ENCODE measurements around the gene PGF.

GRCh38 chr14:74934476-74935359, 20.7 kb downstream of the PGF start:
- TF ChIP-seq ZBTB40 (IDR thresholded peaks at IDR 0.05), result no peak
- TF ChIP-seq ZBTB40 (CRISPR knock-in tag; IDR thresholded peaks at IDR 0.05), result no peak
- no peak for TF ChIP-seq EP300 (IDR thresholded peaks at IDR 0.05; ENCODE audit: low read depth in 2 of 2, low read length in 2 of 2)
- no peak for TF ChIP-seq EP300 (CRISPR knock-in tag; IDR thresholded peaks at IDR 0.05; ENCODE audit: borderline replicate concordance)
- TF ChIP-seq POLR2A (IDR thresholded peaks at IDR 0.05; ENCODE audit: insufficient read depth in 1 of 2, low read depth in 2 of 2, low read length in 2 of 2), result no peak
- TF ChIP-seq ZZZ3 (CRISPR knock-in tag; IDR thresholded peaks at IDR 0.05; ENCODE audit: borderline replicate concordance), result no peak
- TF ChIP-seq ZNF207 (IDR thresholded peaks at IDR 0.05; ENCODE audit: borderline replicate concordance), result no peak
- TF ChIP-seq, protein P1, sequence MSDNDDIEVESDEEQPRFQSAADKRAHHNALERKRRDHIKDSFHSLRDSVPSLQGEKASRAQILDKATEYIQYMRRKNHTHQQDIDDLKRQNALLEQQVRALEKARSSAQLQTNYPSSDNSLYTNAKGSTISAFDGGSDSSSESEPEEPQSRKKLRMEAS (IDR thresholded peaks at IDR 0.05), result no peak
- TF ChIP-seq TP53 (CRISPR knock-in tag; conservative IDR thresholded peaks at IDR 0.05), result no peak
